ENCODE measurements around the gene OR4D11.
A peak's percentile ranks its signal among the peaks of the same experiment; 100 is the strongest.
"Not testable (repeated sequence)": the region's sequence is repeated elsewhere in the genome, so short reads cannot be mapped to it uniquely, and the experiment has no call there.

OR4D11 gene

GRCh38 chr11:59520139-59520538, 16.8 kb downstream of the OR4D11 start:
- not testable (repeated sequence) for H3K27ac ChIP-seq (ENCODE audit: low read depth, low read length); H3K9ac ChIP-seq (ENCODE audit: low read length); H3K36me3 ChIP-seq (ENCODE audit: control insufficient read depth, insufficient read depth, low read length); H3K4me1 ChIP-seq (ENCODE audit: control insufficient read depth, insufficient read depth, low read length); H3K27me3 ChIP-seq (ENCODE audit: control insufficient read depth, insufficient read depth, low read length); H3K4me3 ChIP-seq (ENCODE audit: low read depth, low read length); H3K9me3 ChIP-seq (ENCODE audit: control insufficient read depth, insufficient read depth, low read depth, low read length)

- Histone ChIP-seq H3K27me3 (ENCODE audit: control insufficient read depth, insufficient read depth, low read length) (no peaks in the 10 kb centered on the region), H3K4me1 (ENCODE audit: control insufficient read depth, insufficient read depth, low read length) (no peaks in the 10 kb centered on the region), H3K27ac (ENCODE audit: low read depth, low read length) (no peak overlapping the region), H3K9ac (ENCODE audit: low read length) (no peak overlapping the region), H3K9me3 (ENCODE audit: control insufficient read depth, insufficient read depth, low read depth, low read length) (no peaks in the 10 kb centered on the region), H3K36me3 (ENCODE audit: control insufficient read depth, insufficient read depth, low read length) (no peaks in the 10 kb centered on the region), H3K4me3 (ENCODE audit: low read depth, low read length) (no peak overlapping the region)
Measured at GRCh38 chr11:59520741-59521140, 17.4 kb downstream of the OR4D11 start.

DNA sequence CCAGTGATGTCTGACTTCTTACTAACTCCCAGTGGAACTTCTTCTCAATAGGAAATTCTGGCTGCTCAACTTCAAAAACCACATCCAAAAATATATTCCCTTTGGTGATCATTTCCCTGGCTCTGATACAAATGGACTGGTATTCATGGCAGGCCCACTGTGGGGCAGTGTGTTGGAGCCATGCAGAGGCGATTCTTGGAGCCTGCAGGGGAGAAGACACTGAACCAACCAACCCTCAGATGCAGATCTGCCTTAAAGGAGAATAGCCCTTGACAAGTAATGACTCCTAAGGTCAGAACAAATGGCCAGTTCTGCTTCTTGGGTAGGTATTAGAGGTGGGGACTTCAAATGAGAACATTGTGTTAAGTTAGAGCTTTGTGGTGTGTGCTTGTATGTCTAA, 20.2 kb downstream of the OR4D11 start:
- Histone ChIP-seq H3K36me3 (ENCODE audit: control insufficient read depth, insufficient read depth, low read length) (no peaks in the 10 kb centered on the region), H3K27me3 (ENCODE audit: control insufficient read depth, insufficient read depth, low read length) (no peaks in the 10 kb centered on the region), H3K4me3 (ENCODE audit: low read depth, low read length) (no peak overlapping the region), H3K9me3 (ENCODE audit: control insufficient read depth, insufficient read depth, low read depth, low read length) (no peaks in the 10 kb centered on the region), H3K4me1 (ENCODE audit: control insufficient read depth, insufficient read depth, low read length) (peaks cover 18% of the 10 kb centered on the region), H3K9ac (ENCODE audit: low read length) (no peak overlapping the region), H3K27ac (ENCODE audit: low read depth, low read length) (no peak overlapping the region)

GRCh38 chr11:59528711-59529110, 25.3 kb downstream of the OR4D11 start:
- Histone ChIP-seq H3K36me3 (ENCODE audit: control insufficient read depth, insufficient read depth, low read length) (no peaks in the 10 kb centered on the region), H3K27ac (ENCODE audit: low read depth, low read length) (no peak overlapping the region), H3K4me3 (ENCODE audit: low read depth, low read length) (no peak overlapping the region; the same call in 1 of the 2 replicates), H3K27me3 (ENCODE audit: control insufficient read depth, insufficient read depth, low read length) (no peaks in the 10 kb centered on the region), H3K9me3 (ENCODE audit: control insufficient read depth, insufficient read depth, low read depth, low read length) (no peaks in the 10 kb centered on the region), H3K9ac (ENCODE audit: low read length) (no peak overlapping the region), H3K4me1 (ENCODE audit: control insufficient read depth, insufficient read depth, low read length) (peaks cover 25% of the 10 kb centered on the region)

GRCh38 chr11:59532620-59533019, 29.2 kb downstream of the OR4D11 start:
- peaks cover 17% of the 10 kb centered on the region for H3K4me1 ChIP-seq (ENCODE audit: control insufficient read depth, insufficient read depth, low read length)
- H3K4me3 ChIP-seq (ENCODE audit: low read depth, low read length) = no peak overlapping the region
- H3K36me3 ChIP-seq (ENCODE audit: control insufficient read depth, insufficient read depth, low read length) = no peaks in the 10 kb centered on the region
- no peak overlapping the region for H3K27ac ChIP-seq (ENCODE audit: low read depth, low read length)
- no peaks in the 10 kb centered on the region for H3K9me3 ChIP-seq (ENCODE audit: control insufficient read depth, insufficient read depth, low read depth, low read length)
- H3K27me3 ChIP-seq (ENCODE audit: control insufficient read depth, insufficient read depth, low read length) = no peaks in the 10 kb centered on the region
- no peak overlapping the region for H3K9ac ChIP-seq (ENCODE audit: low read length)

DNA sequence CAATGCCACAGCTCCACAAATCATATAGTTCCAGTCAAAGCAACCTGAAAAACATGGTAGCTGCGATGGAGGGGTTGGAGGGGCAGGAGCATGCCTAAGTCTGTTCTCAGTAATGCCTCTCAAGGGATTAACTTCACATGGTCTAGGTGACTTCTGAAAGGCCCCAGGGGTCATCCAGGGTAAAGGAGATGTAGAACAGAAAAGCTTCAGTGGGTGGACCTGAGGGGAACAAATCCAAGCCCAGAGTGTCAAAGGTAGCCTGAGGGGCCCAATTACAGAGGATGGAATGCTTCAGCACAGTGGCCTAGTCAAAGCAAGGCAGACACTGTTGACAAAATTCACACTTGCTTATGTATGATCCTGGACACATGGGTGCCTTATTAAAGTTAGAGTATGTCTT, 31.3 kb downstream of the OR4D11 start:
- no peak overlapping the region for H3K9ac ChIP-seq (ENCODE audit: low read length)
- H3K27ac ChIP-seq (ENCODE audit: low read depth, low read length) = no peak overlapping the region
- H3K27me3 ChIP-seq (ENCODE audit: control insufficient read depth, insufficient read depth, low read length) = no peaks in the 10 kb centered on the region
- no peaks in the 10 kb centered on the region for H3K9me3 ChIP-seq (ENCODE audit: control insufficient read depth, insufficient read depth, low read depth, low read length)
- H3K4me3 ChIP-seq (ENCODE audit: low read depth, low read length) = no peak overlapping the region
- peaks cover 4% of the 10 kb centered on the region for H3K4me1 ChIP-seq (ENCODE audit: control insufficient read depth, insufficient read depth, low read length)
- no peaks in the 10 kb centered on the region for H3K36me3 ChIP-seq (ENCODE audit: control insufficient read depth, insufficient read depth, low read length)

DNA sequence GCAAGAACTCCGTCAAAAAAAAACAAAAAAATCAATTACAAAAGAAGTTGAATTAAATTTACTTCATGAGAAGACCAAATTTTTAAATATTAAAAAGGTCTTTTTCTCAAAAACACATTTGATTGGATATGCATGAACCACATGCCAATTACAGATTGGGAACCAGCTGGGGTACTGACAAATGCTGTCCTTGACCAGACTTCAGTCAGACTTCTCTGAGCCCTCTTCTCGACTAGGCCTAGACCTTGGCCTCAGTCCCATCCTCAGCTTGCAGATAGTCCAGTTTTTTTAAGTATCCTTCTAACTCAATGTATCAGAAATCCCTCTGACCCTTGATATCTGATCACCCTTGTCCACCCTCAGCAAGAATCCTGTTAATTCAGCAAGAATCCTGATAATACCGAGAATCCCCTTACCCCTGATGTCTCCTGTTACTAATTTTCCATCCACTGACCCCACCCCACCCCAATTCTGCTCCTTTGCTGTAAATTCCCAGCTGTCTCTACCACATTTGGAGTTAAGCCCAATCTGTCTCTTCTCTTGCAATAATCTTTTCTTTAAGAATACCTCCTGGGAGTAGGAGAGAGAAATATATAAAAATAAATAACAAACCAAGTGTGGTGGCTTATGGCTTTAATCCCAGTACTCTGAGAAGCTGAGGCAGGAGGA, 38.9 kb downstream of the OR4D11 start:
- H3K27ac ChIP-seq (ENCODE audit: low read depth, low read length) = no peak overlapping the region
- no peak overlapping the region for H3K4me3 ChIP-seq (ENCODE audit: low read depth, low read length)
- no peaks in the 10 kb centered on the region for H3K27me3 ChIP-seq (ENCODE audit: control insufficient read depth, insufficient read depth, low read length)
- H3K4me1 ChIP-seq (ENCODE audit: control insufficient read depth, insufficient read depth, low read length) = peaks cover 11% of the 10 kb centered on the region
- no peaks in the 10 kb centered on the region for H3K9me3 ChIP-seq (ENCODE audit: control insufficient read depth, insufficient read depth, low read depth, low read length)
- H3K36me3 ChIP-seq (ENCODE audit: control insufficient read depth, insufficient read depth, low read length) = no peaks in the 10 kb centered on the region
- H3K9ac ChIP-seq (ENCODE audit: low read length) = no peak overlapping the region

GRCh38 chr11:59543713-59544112, 40.3 kb downstream of the OR4D11 start:
- not testable (repeated sequence) for H3K27ac ChIP-seq (ENCODE audit: low read depth, low read length); H3K9ac ChIP-seq (ENCODE audit: low read length); H3K27me3 ChIP-seq (ENCODE audit: control insufficient read depth, insufficient read depth, low read length); H3K36me3 ChIP-seq (ENCODE audit: control insufficient read depth, insufficient read depth, low read length); H3K4me3 ChIP-seq (ENCODE audit: low read depth, low read length); H3K9me3 ChIP-seq (ENCODE audit: control insufficient read depth, insufficient read depth, low read depth, low read length)
- peaks cover 13% of the 10 kb centered on the region; the same call in 1 of the 2 replicates for H3K4me1 ChIP-seq (ENCODE audit: control insufficient read depth, insufficient read depth, low read length)

GRCh38 chr11:59544869-59545178, 41.4 kb downstream of the OR4D11 start:
- peaks cover 19% of the 10 kb centered on the region; the same call in 1 of the 2 replicates for H3K4me1 ChIP-seq (ENCODE audit: control insufficient read depth, insufficient read depth, low read length)
- H3K4me3 ChIP-seq (ENCODE audit: low read depth, low read length) = no peak overlapping the region; the same call in 1 of the 2 replicates
- no peak overlapping the region for H3K27ac ChIP-seq (ENCODE audit: low read depth, low read length)
- no peaks in the 10 kb centered on the region for H3K36me3 ChIP-seq (ENCODE audit: control insufficient read depth, insufficient read depth, low read length)
- H3K27me3 ChIP-seq (ENCODE audit: control insufficient read depth, insufficient read depth, low read length) = no peaks in the 10 kb centered on the region
- H3K9ac ChIP-seq (ENCODE audit: low read length) = peak overlapping the region; percentile 49
- H3K9me3 ChIP-seq (ENCODE audit: control insufficient read depth, insufficient read depth, low read depth, low read length) = no peaks in the 10 kb centered on the region

- Histone ChIP-seq H3K27me3 (ENCODE audit: control insufficient read depth, insufficient read depth, low read length) (no peaks in the 10 kb centered on the region), H3K27ac (ENCODE audit: low read depth, low read length) (no peak overlapping the region), H3K4me1 (ENCODE audit: control insufficient read depth, insufficient read depth, low read length) (peaks cover 19% of the 10 kb centered on the region; the same call in 1 of the 2 replicates), H3K4me3 (ENCODE audit: low read depth, low read length) (no peak overlapping the region; the same call in 1 of the 2 replicates), H3K36me3 (ENCODE audit: control insufficient read depth, insufficient read depth, low read length) (no peaks in the 10 kb centered on the region), H3K9me3 (ENCODE audit: control insufficient read depth, insufficient read depth, low read depth, low read length) (no peaks in the 10 kb centered on the region), H3K9ac (ENCODE audit: low read length) (peak overlapping the region; percentile 49)
Measured at GRCh38 chr11:59545179-59546020, 42.0 kb downstream of the OR4D11 start.

- not testable (repeated sequence) for H3K4me3 ChIP-seq (ENCODE audit: low read depth, low read length); H3K9me3 ChIP-seq (ENCODE audit: control insufficient read depth, insufficient read depth, low read depth, low read length); H3K9ac ChIP-seq (ENCODE audit: low read length); H3K27me3 ChIP-seq (ENCODE audit: control insufficient read depth, insufficient read depth, low read length); H3K36me3 ChIP-seq (ENCODE audit: control insufficient read depth, insufficient read depth, low read length); H3K27ac ChIP-seq (ENCODE audit: low read depth, low read length)
- peaks cover 19% of the 10 kb centered on the region; the same call in 1 of the 2 replicates for H3K4me1 ChIP-seq (ENCODE audit: control insufficient read depth, insufficient read depth, low read length)
Measured at GRCh38 chr11:59547605-59548308, 44.4 kb downstream of the OR4D11 start.
